ENCODE data around the gene UBE3A.

UBE3A gene

DNA sequence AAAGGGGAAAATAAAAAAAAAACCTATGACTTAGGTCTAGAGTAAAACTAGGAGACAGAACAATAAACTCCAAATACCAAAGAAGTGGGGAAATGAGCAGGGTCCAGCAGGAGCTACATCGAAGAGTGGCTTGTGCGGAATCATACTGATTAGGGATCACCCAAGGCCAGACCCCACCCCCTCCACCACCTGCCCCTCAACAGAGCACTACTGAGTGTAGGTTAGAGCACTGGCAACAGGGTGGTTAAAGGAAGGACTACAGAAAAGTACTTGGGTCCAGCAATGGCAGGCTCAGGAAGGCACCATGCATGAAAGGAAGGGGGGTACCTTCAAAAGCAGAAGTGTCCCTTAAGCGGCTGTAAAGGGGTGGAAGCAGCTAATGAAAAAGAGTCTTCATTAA lies 96.2 kb downstream of the UBE3A start:
- H3K27ac ChIP-seq (ENCODE audit: low read depth, low read length) = no peak overlapping the region
- no peaks in the 10 kb centered on the region for H3K27me3 ChIP-seq (ENCODE audit: insufficient read depth, low read length)
- peaks cover 11% of the 10 kb centered on the region for H3K79me2 ChIP-seq (ENCODE audit: control insufficient read depth, insufficient read depth, low read length, unreplicated experiment)

DNA sequence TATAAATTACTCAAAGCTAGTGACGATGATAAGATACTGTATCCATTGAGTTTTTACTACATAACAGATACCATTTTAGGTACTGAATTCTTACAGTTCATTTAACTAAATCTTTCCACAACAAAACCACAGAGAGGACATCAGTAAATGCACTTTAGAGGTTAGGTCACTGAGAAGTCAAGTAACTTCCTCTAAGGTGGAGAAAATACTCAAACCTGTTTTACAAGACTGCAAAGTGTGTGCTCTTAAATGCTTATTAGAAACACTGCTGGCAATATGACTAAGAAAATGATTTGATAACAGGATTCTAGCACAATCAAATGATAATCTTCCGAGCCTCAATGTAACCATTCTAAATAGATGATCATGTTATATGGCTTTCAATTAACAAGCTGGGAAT lies 99.4 kb downstream of the UBE3A start:
- peaks cover 53% of the 10 kb centered on the region for H3K36me3 ChIP-seq (ENCODE audit: insufficient read depth, low read length)
- H3K4me1 ChIP-seq (ENCODE audit: control insufficient read depth, insufficient read depth, low read length, unreplicated experiment) = no peaks in the 10 kb centered on the region
- H3K27ac ChIP-seq (ENCODE audit: low read depth, low read length) = no peak overlapping the region
- no peak overlapping the region for H2AFZ ChIP-seq (ENCODE audit: low read length, unreplicated experiment)
- H3K4me3 ChIP-seq (ENCODE audit: low read depth, low read length) = no peak overlapping the region
- H3K79me2 ChIP-seq (ENCODE audit: control insufficient read depth, insufficient read depth, low read length, unreplicated experiment) = peaks cover 3% of the 10 kb centered on the region
- no peaks in the 10 kb centered on the region for H3K27me3 ChIP-seq (ENCODE audit: insufficient read depth, low read length)

More for the DNA sequence above, 96.2 kb downstream of the UBE3A start:
- no peaks in the 10 kb centered on the region for H3K4me1 ChIP-seq (ENCODE audit: control insufficient read depth, insufficient read depth, low read length, unreplicated experiment)
- no peak overlapping the region for H2AFZ ChIP-seq (ENCODE audit: low read length, unreplicated experiment)
- H3K4me3 ChIP-seq (ENCODE audit: low read depth, low read length) = no peak overlapping the region
- peaks cover 23% of the 10 kb centered on the region for H3K36me3 ChIP-seq (ENCODE audit: insufficient read depth, low read length)

DNA sequence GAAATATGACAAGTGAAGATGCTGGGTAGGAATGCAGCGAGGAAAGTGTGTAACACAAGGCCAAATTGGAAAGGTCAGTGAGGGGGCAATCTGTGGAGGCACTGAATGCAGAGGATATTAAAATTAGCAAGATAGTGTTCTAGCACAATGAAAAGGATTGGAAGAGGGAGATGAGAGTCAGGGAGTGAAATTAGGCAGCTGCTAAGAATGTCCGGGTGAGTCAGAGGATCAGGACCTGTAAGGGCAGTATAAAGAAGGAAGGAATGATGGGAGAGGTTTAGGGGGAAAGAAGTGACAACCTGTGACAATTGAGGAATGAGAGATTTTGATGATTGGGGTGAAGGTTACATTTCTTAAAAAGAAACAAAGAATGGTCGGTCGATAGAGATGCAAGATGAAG lies 103.5 kb downstream of the UBE3A start:
- Histone ChIP-seq H2AFZ (ENCODE audit: low read length, unreplicated experiment) (no peak overlapping the region), H3K79me2 (ENCODE audit: control insufficient read depth, insufficient read depth, low read length, unreplicated experiment) (no peaks in the 10 kb centered on the region), H3K27me3 (ENCODE audit: insufficient read depth, low read length) (no peaks in the 10 kb centered on the region), H3K4me3 (ENCODE audit: low read depth, low read length) (no peak overlapping the region), H3K4me1 (ENCODE audit: control insufficient read depth, insufficient read depth, low read length, unreplicated experiment) (no peaks in the 10 kb centered on the region), H3K36me3 (ENCODE audit: insufficient read depth, low read length) (peaks cover 59% of the 10 kb centered on the region), H3K27ac (ENCODE audit: low read depth, low read length) (no peak overlapping the region)

DNA sequence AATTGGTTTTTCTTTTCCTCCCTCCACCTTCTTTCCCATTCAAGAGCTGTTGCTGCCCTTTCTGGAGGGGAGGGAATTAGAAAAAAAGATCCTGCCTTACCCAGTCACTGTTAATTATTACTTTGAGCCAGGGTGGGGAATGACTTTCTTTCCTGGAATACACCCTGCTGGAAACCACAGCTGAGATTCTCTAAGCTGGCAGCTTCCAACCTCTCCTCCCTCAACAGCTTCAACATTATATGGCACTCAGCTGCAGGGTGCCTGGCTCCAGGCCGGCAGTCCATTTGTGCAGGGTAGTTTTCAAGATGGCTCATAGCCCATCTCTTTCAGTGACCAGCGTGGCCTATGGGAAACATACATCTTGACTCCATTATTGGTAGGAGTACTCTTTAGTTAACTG lies 105.8 kb downstream of the UBE3A start:
- Histone ChIP-seq H3K27me3 (ENCODE audit: insufficient read depth, low read length) (no peaks in the 10 kb centered on the region), H3K36me3 (ENCODE audit: insufficient read depth, low read length) (peaks cover 44% of the 10 kb centered on the region), H2AFZ (ENCODE audit: low read length, unreplicated experiment) (no peak overlapping the region), H3K4me1 (ENCODE audit: control insufficient read depth, insufficient read depth, low read length, unreplicated experiment) (no peaks in the 10 kb centered on the region), H3K27ac (ENCODE audit: low read depth, low read length) (no peak overlapping the region), H3K4me3 (ENCODE audit: low read depth, low read length) (no peak overlapping the region), H3K79me2 (ENCODE audit: control insufficient read depth, insufficient read depth, low read length, unreplicated experiment) (no peaks in the 10 kb centered on the region)

DNA sequence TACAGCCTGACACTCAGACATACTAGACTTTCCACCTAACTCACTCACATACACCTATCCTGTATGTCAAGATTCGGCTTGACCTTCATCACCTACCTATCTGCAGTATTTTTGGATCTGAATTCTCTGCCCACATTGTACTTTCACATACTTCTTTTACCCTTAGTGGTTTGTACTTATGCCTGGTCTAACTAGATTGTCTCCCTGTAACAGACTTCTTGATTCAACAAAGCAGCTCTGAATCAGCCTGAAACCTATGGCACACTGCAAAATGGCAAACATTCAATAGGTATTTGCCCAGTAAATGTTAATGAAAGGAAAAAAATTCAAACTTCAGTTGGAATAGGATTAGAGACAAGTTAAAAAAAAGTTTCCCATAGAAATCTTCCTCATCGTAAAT lies 106.5 kb downstream of the UBE3A start:
- no peak overlapping the region for H3K27ac ChIP-seq (ENCODE audit: low read depth, low read length)
- H3K27me3 ChIP-seq (ENCODE audit: insufficient read depth, low read length) = no peaks in the 10 kb centered on the region
- H2AFZ ChIP-seq (ENCODE audit: low read length, unreplicated experiment) = no peak overlapping the region
- H3K36me3 ChIP-seq (ENCODE audit: insufficient read depth, low read length) = peaks cover 36% of the 10 kb centered on the region
- H3K4me1 ChIP-seq (ENCODE audit: control insufficient read depth, insufficient read depth, low read length, unreplicated experiment) = no peaks in the 10 kb centered on the region
- H3K4me3 ChIP-seq (ENCODE audit: low read depth, low read length) = no peak overlapping the region
- H3K79me2 ChIP-seq (ENCODE audit: control insufficient read depth, insufficient read depth, low read length, unreplicated experiment) = no peaks in the 10 kb centered on the region

DNA sequence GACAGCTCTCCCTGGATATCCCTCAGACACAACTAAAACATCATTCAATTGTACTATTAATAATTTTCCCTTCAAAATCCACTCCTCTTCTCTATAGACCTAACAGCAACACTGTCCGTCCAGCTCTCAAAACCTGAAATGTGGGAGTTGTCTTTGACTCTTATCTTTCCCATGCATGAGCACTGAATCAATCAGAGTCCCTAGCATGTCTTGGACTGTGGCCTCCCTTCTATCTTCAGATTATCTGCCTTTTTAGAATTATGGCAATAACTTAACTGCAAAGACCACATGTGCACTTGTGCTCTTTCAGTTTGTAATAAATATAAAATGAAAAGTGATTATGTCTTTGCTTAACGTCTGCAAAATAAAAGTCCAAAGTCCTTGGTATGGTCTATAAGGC lies 107.0 kb downstream of the UBE3A start:
- Histone ChIP-seq H3K27me3 (ENCODE audit: insufficient read depth, low read length) (no peaks in the 10 kb centered on the region), H3K4me1 (ENCODE audit: control insufficient read depth, insufficient read depth, low read length, unreplicated experiment) (no peaks in the 10 kb centered on the region), H2AFZ (ENCODE audit: low read length, unreplicated experiment) (no peak overlapping the region), H3K27ac (ENCODE audit: low read depth, low read length) (no peak overlapping the region), H3K79me2 (ENCODE audit: control insufficient read depth, insufficient read depth, low read length, unreplicated experiment) (no peaks in the 10 kb centered on the region), H3K4me3 (ENCODE audit: low read depth, low read length) (no peak overlapping the region), H3K36me3 (ENCODE audit: insufficient read depth, low read length) (peaks cover 32% of the 10 kb centered on the region)

DNA sequence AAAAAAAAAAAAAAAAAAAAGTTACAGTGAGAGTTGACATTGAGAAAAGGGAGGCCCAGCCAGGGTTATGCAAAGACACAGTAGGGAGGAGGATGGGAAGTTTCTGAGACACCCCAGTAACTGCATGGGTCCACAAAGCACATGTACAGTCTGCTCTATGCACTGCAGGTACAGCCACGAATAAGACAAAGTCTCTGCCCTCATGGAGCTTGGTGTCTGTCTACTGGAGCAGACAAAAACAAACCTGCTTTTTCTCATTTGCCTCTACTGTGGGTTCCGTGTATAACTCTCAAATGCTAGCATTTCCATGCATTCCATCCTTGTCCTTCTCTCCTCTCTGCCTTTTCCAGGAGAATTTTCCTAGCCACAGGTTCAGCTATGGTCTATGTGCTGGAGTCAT lies 107.4 kb downstream of the UBE3A start:
- H3K79me2 ChIP-seq (ENCODE audit: control insufficient read depth, insufficient read depth, low read length, unreplicated experiment) = no peaks in the 10 kb centered on the region
- no peaks in the 10 kb centered on the region for H3K27me3 ChIP-seq (ENCODE audit: insufficient read depth, low read length)
- H2AFZ ChIP-seq (ENCODE audit: low read length, unreplicated experiment) = no peak overlapping the region
- no peak overlapping the region for H3K4me3 ChIP-seq (ENCODE audit: low read depth, low read length)
- H3K36me3 ChIP-seq (ENCODE audit: insufficient read depth, low read length) = peaks cover 27% of the 10 kb centered on the region
- H3K4me1 ChIP-seq (ENCODE audit: control insufficient read depth, insufficient read depth, low read length, unreplicated experiment) = no peaks in the 10 kb centered on the region
- no peak overlapping the region for H3K27ac ChIP-seq (ENCODE audit: low read depth, low read length)

DNA sequence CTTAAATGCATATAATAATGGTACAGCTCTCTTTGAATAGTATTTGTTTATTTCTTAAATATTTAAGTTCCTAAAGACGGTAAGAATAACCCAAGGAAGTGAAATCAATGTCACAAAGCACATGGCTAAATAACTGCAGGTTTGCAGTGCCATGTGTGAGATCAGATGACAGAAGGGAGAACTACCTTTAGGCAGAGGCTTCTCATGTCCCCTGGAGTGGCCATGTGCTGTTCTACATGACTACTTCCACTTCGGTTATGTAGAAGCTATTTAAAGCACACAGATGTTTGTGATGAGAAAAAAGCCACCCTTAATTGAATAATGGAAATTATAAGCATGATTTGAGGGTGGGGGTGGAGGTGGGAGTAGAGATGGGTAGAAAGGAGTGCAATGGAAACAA lies 109.1 kb downstream of the UBE3A start:
- Histone ChIP-seq H3K27ac (ENCODE audit: low read depth, low read length) (no peak overlapping the region), H3K4me1 (ENCODE audit: control insufficient read depth, insufficient read depth, low read length, unreplicated experiment) (no peaks in the 10 kb centered on the region), H2AFZ (ENCODE audit: low read length, unreplicated experiment) (no peak overlapping the region), H3K79me2 (ENCODE audit: control insufficient read depth, insufficient read depth, low read length, unreplicated experiment) (no peaks in the 10 kb centered on the region), H3K36me3 (ENCODE audit: insufficient read depth, low read length) (peaks cover 13% of the 10 kb centered on the region), H3K4me3 (ENCODE audit: low read depth, low read length) (no peak overlapping the region), H3K27me3 (ENCODE audit: insufficient read depth, low read length) (no peaks in the 10 kb centered on the region)

DNA sequence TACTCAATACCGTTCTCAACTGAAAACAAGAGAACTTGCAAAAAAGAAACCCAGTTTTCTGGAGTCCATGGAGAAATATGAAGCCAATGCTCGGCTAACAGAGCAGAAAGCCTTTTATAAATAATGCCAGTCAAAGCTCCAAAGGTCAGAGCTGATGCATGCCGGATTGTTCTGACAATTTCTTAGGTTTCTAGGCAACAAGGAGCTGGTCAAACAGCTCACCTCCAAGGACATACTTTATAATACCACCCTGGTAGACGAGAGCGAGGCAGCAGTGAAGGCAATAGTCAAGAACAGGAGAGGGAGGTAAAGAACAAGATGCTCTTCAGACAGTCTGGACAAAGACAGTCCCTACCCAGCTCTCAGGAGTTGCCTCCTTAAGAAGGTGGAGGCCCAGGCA lies 111.1 kb downstream of the UBE3A start:
- peaks cover 4% of the 10 kb centered on the region for H3K36me3 ChIP-seq (ENCODE audit: insufficient read depth, low read length)
- H3K4me1 ChIP-seq (ENCODE audit: control insufficient read depth, insufficient read depth, low read length, unreplicated experiment) = no peaks in the 10 kb centered on the region
- no peak overlapping the region for H2AFZ ChIP-seq (ENCODE audit: low read length, unreplicated experiment)
- no peak overlapping the region for H3K4me3 ChIP-seq (ENCODE audit: low read depth, low read length)
- no peaks in the 10 kb centered on the region for H3K27me3 ChIP-seq (ENCODE audit: insufficient read depth, low read length)
- H3K27ac ChIP-seq (ENCODE audit: low read depth, low read length) = no peak overlapping the region
- H3K79me2 ChIP-seq (ENCODE audit: control insufficient read depth, insufficient read depth, low read length, unreplicated experiment) = no peaks in the 10 kb centered on the region

DNA sequence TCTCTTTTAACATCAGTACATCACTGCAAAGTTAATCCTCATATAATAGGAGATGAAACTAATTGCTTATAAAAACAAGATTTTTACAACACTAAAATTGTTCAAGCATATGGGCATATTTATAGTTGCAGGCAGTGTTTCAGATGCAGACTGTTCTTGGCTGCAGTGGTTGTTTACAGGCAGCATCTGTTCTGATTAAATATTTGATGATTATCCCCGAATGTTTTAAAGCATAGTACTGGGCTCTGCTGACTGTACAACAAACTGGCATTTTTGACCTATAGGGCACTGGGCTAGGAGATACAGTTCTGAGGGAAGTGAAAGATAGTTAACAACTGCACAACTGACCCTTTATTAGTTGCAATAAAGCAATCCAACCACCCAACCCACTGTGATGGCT lies 113.6 kb downstream of the UBE3A start:
- no peaks in the 10 kb centered on the region for H3K4me1 ChIP-seq (ENCODE audit: control insufficient read depth, insufficient read depth, low read length, unreplicated experiment)
- no peaks in the 10 kb centered on the region for H3K79me2 ChIP-seq (ENCODE audit: control insufficient read depth, insufficient read depth, low read length, unreplicated experiment)
- H3K4me3 ChIP-seq (ENCODE audit: low read depth, low read length) = no peak overlapping the region
- H3K27me3 ChIP-seq (ENCODE audit: insufficient read depth, low read length) = no peaks in the 10 kb centered on the region
- no peak overlapping the region for H3K27ac ChIP-seq (ENCODE audit: low read depth, low read length)
- H3K36me3 ChIP-seq (ENCODE audit: insufficient read depth, low read length) = peaks cover 7% of the 10 kb centered on the region
- no peak overlapping the region for H2AFZ ChIP-seq (ENCODE audit: low read length, unreplicated experiment)

DNA sequence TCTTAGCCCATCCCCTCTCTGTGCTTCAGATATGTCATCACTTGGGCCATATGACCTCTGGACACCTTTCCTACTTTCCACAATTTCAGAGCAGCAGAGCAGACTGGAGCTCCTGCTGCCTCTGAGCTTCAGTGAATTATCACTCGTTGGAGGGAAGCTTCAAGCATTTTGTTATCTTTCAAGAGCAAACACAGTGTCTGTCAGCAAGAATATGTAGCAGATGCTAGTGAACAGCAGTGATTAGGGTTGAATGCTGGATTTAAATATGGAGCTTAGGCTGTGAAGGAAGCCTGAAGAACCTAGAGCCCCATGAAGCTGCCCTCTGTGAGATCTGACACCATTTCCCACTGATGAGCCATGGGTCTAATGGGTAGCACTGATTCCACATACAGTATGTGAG lies 115.4 kb downstream of the UBE3A start:
- no peak overlapping the region for H3K4me3 ChIP-seq (ENCODE audit: low read depth, low read length)
- H3K27me3 ChIP-seq (ENCODE audit: insufficient read depth, low read length) = no peaks in the 10 kb centered on the region
- no peaks in the 10 kb centered on the region for H3K79me2 ChIP-seq (ENCODE audit: control insufficient read depth, insufficient read depth, low read length, unreplicated experiment)
- no peak overlapping the region for H3K27ac ChIP-seq (ENCODE audit: low read depth, low read length)
- no peak overlapping the region for H2AFZ ChIP-seq (ENCODE audit: low read length, unreplicated experiment)
- peaks cover 7% of the 10 kb centered on the region for H3K36me3 ChIP-seq (ENCODE audit: insufficient read depth, low read length)
- H3K4me1 ChIP-seq (ENCODE audit: control insufficient read depth, insufficient read depth, low read length, unreplicated experiment) = no peaks in the 10 kb centered on the region

DNA sequence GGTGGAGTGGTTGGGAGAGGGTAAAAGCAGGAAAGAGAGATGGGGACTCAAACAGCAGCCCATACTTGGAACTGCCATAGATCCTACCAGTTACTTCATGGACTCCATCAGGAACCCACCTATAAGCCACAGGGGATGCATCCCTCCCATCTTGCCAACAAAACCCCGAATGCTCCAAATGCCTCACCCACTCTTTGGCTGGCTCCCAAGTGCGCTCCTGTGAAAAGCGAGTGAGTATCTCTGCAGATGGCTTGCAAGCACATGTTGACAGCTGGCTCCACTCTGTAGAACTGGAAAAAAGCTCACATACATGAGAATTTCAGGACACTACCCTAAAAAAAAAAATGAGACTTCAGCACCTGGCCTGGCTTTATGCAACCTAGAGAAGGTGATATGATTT lies 151.0 kb downstream of the UBE3A start:
- no peak overlapping the region for H3K27ac ChIP-seq (ENCODE audit: low read depth, low read length)
- H3K36me3 ChIP-seq (ENCODE audit: insufficient read depth, low read length) = no peaks in the 10 kb centered on the region
- no peak overlapping the region for H2AFZ ChIP-seq (ENCODE audit: low read length, unreplicated experiment)
- H3K4me1 ChIP-seq (ENCODE audit: control insufficient read depth, insufficient read depth, low read length, unreplicated experiment) = no peaks in the 10 kb centered on the region
- no peak overlapping the region for H3K4me3 ChIP-seq (ENCODE audit: low read depth, low read length)
- H3K27me3 ChIP-seq (ENCODE audit: insufficient read depth, low read length) = no peaks in the 10 kb centered on the region
- no peaks in the 10 kb centered on the region for H3K79me2 ChIP-seq (ENCODE audit: control insufficient read depth, insufficient read depth, low read length, unreplicated experiment)

Data from ACC112 (cell line).